NCI-H128 (cell line): ENCODE measurements around the gene FAHD2A.
"Not testable (repeated sequence)": the region's sequence is repeated elsewhere in the genome, so short reads cannot be mapped to it uniquely, and the experiment has no call there.

Experiments used
- DNase-seq: peaks from one replicate; lab custom pipeline; 2025; ENCODE audit not compliant: unreplicated experiment; lab: John Stamatoyannopoulos, UW

FAHD2A gene

GRCh38 chr2:95402370-95403203, at the start of gene FAHD2A:
FAHD2A (plus strand) TSS chr2:95402708; CDS start chr2:95405559, 2,851 bp downstream.
- DNase-seq: peak; percentile 80

GRCh38 chr2:95353055-95353575, 49.4 kb upstream of the FAHD2A start:
- no peak for DNase-seq

- DNase-seq: no peak
Measured at GRCh38 chr2:95353613-95354468, 48.7 kb upstream of the FAHD2A start.

GRCh38 chr2:95354469-95354901, 48.0 kb upstream of the FAHD2A start:
- no peak for DNase-seq

GRCh38 chr2:95354925-95355324, 47.6 kb upstream of the FAHD2A start:
- no peak for DNase-seq

GRCh38 chr2:95355486-95355885, 47.0 kb upstream of the FAHD2A start:
- DNase-seq: not testable (repeated sequence)

- DNase-seq: no peak
Measured at GRCh38 chr2:95356821-95357700, 45.4 kb upstream of the FAHD2A start.

- DNase-seq: no peak
Measured at GRCh38 chr2:95357717-95358280, 44.7 kb upstream of the FAHD2A start.

GRCh38 chr2:95359031-95359430, 43.5 kb upstream of the FAHD2A start:
- no peak for DNase-seq

GRCh38 chr2:95359501-95359930, 43.0 kb upstream of the FAHD2A start:
- DNase-seq: no peak

- no peak for DNase-seq
Measured at GRCh38 chr2:95361216-95361980, 41.1 kb upstream of the FAHD2A start.

- DNase-seq: no peak
Measured at GRCh38 chr2:95362486-95362885, 40.0 kb upstream of the FAHD2A start.

GRCh38 chr2:95366514-95366913, 36.0 kb upstream of the FAHD2A start:
- DNase-seq: no peak

GRCh38 chr2:95372216-95372829, 30.2 kb upstream of the FAHD2A start:
- DNase-seq: no peak

GRCh38 chr2:95372845-95373244, 29.7 kb upstream of the FAHD2A start:
- DNase-seq: no peak

GRCh38 chr2:95374029-95374428, 28.5 kb upstream of the FAHD2A start:
- no peak for DNase-seq

GRCh38 chr2:95374451-95374920, 28.0 kb upstream of the FAHD2A start:
- no peak for DNase-seq

GRCh38 chr2:95374921-95375471, 27.5 kb upstream of the FAHD2A start:
- DNase-seq: no peak
